Common myeloid progenitor, CD34-positive (primary cell): ENCODE data around the gene FAM72B.
"Not testable (repeated sequence)": the region's sequence is repeated elsewhere in the genome, so short reads cannot be mapped to it uniquely, and the experiment has no call there.

Source experiments
- CTCF ChIA-PET: fragments of 350-600 bp; sonication (Branson Sonifier 250); formaldehyde crosslinking; loops from one replicate; lab custom pipeline; 2021; ENCODE audit warnings: antibody characterized with exemption; lab: Charles Lee
- POLR2A ChIA-PET: fragments of 350-600 bp; sonication (Branson Sonifier 250); formaldehyde crosslinking; loops from one replicate; lab custom pipeline; 2021; ENCODE audit warnings: antibody characterized with exemption; lab: Charles Lee
- DNase-seq, 3 donors: peaks; one replicate each; pipeline versions ENCODE4 v3.0.0 to v3.0.0-alpha.2; 2013
- H3K27ac ChIP-seq, 2 experiments: 1 replicate in 1 of 2; 2 replicates in 1 of 2; pipeline ENCODE4 v1.7.0; 2013; ENCODE audit warnings: inconsistent platforms in 2 of 2, low read length in 2 of 2, mild to moderate bottlenecking in 2 of 2, low read depth in 1 of 2, moderate library complexity in 1 of 2; ENCODE audit not compliant: severe bottlenecking in 2 of 2, insufficient read depth in 1 of 2, poor library complexity in 1 of 2
- H3K27me3 ChIP-seq, 5 experiments: replicated peaks in 2 of 5; 1 replicate in 3 of 5; 2 replicates in 2 of 5; pipeline versions ENCODE4 v1.6.1 to v1.7.0; 2013; ENCODE audit warnings: low read length in 4 of 5, mild to moderate bottlenecking in 2 of 5, moderate library complexity in 2 of 5, inconsistent platforms in 1 of 5; ENCODE audit not compliant: insufficient read depth in 5 of 5, control insufficient read depth in 4 of 5
- H3K36me3 ChIP-seq, 4 experiments: 1 replicate in 2 of 4; 2 replicates in 2 of 4; pipeline versions ENCODE4 v1.6.1 to v1.7.0; 2013; ENCODE audit warnings: low read length in 3 of 4, control low read depth in 1 of 4, mild to moderate bottlenecking in 1 of 4; ENCODE audit not compliant: control insufficient read depth in 4 of 4, insufficient read depth in 4 of 4
- H3K4me1 ChIP-seq, 4 experiments: 1 replicate in 3 of 4; 2 replicates in 1 of 4; pipeline versions ENCODE4 v1.6.1 to v1.7.1; 2013; ENCODE audit warnings: low read length in 3 of 4, mild to moderate bottlenecking in 3 of 4, control low read depth in 1 of 4, inconsistent platforms in 1 of 4, moderate library complexity in 1 of 4; ENCODE audit not compliant: control insufficient read depth in 4 of 4, insufficient read depth in 4 of 4; ENCODE audit errors: control extremely low read depth in 1 of 4
- H3K4me3 ChIP-seq, 7 experiments: 1 replicate in 4 of 7; 2 replicates in 3 of 7; pipeline versions ENCODE4 v1.5.1 to v1.7.0; 2013; ENCODE audit warnings: mild to moderate bottlenecking in 7 of 7, low read length in 6 of 7, moderate library complexity in 6 of 7, inconsistent platforms in 2 of 7, low read depth in 2 of 7, control low read depth in 1 of 7; ENCODE audit not compliant: insufficient read depth in 4 of 7, control insufficient read depth in 1 of 7; ENCODE audit errors: extremely low read depth in 1 of 7
- H3K9me3 ChIP-seq, 5 experiments: 1 replicate in 4 of 5; 2 replicates in 1 of 5; pipeline versions ENCODE4 v1.6.1 to v1.7.1; 2013; ENCODE audit warnings: low read length in 4 of 5, mild to moderate bottlenecking in 2 of 5, inconsistent platforms in 1 of 5, low read depth in 1 of 5, moderate library complexity in 1 of 5; ENCODE audit not compliant: control insufficient read depth in 4 of 5, insufficient read depth in 2 of 5; ENCODE audit errors: control extremely low read depth in 1 of 5
- WGBS: methylation state at CpG from one replicate; pipeline ENCODE4 v1.1.5; 2013; ENCODE audit not compliant: insufficient coverage; 5-methylcytosine and 5-hydroxymethylcytosine counted together

Gene FAM72B

DNA sequence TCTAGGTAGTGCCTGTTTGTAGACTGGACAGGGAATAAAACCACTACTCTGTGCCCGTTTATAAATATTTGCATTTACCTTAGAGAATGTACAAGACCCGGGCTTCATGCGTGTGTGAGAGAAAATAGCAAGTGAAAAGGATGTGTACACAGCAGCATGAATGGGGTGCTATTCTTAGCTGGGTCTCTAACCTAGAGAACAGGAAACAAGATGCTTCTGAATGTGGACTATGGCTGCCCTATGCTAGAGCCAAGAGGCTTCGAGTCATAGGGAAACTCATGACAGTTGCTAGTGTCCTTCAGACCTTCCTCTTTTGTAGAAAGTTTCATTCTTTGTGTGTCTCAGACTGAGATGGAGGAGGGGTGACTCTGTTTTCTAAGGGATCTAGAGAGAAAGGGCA lies 40.6 kb upstream of the FAM72B start:
- H3K27me3 ChIP-seq, H3K27ac ChIP-seq, H3K4me3 ChIP-seq, H3K9me3 ChIP-seq, CTCF ChIA-PET, H3K4me1 ChIP-seq, POLR2A ChIA-PET, DNase-seq, H3K36me3 ChIP-seq: not testable (repeated sequence)
- WGBS: no CpG with 5 or more reads among the region's 4 CpGs

GRCh38 chr1:121221770-121222169 lies 37.6 kb upstream of the FAM72B start:
- no CpG with 5 or more reads among the region's 1 CpG for WGBS
- H3K4me3 ChIP-seq, H3K9me3 ChIP-seq, H3K36me3 ChIP-seq, CTCF ChIA-PET, H3K27ac ChIP-seq, POLR2A ChIA-PET, DNase-seq, H3K4me1 ChIP-seq, H3K27me3 ChIP-seq: not testable (repeated sequence)

DNA sequence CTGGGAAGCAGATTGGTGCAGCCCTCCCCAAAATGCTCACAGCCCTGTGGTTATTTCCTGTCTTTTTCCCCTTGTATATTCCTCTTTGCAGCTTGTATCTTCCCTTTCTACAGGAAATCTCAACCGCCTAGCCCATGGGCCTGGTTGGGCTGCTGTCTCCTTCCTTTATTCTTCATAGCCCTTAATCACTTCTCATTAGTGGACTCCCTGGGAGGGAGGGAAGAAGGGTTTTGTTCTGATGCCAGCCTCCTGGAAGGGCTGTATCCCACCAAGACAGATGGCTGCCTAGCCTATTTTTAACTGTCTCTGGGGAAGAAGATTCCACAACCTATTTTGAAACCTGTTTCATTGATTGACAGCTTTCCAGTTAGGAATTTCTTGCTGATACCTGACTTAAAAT lies 32.5 kb upstream of the FAM72B start:
- H3K36me3 ChIP-seq, H3K27me3 ChIP-seq, H3K4me1 ChIP-seq, H3K9me3 ChIP-seq, CTCF ChIA-PET, POLR2A ChIA-PET, DNase-seq, H3K27ac ChIP-seq, H3K4me3 ChIP-seq: not testable (repeated sequence)
- no CpG with 5 or more reads among the region's 1 CpG for WGBS

DNA sequence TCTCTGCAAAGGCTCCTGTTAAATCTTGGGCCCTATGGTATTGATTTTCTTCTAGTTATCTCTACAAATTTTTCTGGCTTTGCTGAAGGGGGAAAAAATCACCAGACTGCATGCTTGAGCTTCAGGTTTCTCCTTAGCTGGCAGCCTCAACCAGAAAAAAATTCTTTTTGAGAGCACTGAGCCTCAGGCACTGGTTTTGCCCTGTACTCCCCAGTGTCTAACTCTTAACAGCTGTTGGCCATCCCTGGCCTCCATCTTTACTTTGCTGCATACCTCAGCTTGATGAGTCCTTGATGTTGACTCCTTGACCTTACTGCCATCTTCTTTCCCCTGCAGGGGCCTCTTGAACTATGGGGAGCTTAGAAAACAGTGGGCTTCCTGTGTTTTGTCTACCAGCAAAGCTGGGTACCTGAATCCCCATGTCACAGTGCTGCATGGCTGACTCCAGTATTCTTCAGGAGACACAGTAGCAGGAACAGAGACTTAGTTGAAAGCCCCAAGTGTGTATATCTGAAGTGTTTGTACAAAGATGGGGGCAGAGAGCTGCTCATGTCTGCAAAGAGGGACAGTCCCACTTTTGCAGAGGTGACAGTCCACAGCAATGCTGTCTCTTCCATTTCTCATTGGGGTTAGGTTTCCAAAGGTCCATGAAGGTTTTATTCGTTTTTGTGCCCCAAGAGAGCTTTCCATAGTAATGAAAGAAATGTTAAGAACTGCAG lies 31.7 kb upstream of the FAM72B start:
- H3K36me3 ChIP-seq, H3K27ac ChIP-seq, H3K4me1 ChIP-seq, H3K4me3 ChIP-seq, DNase-seq, H3K27me3 ChIP-seq, CTCF ChIA-PET, H3K9me3 ChIP-seq, POLR2A ChIA-PET: not testable (repeated sequence)
- no CpG with 5 or more reads among the region's 1 CpG for WGBS

- POLR2A ChIA-PET, H3K27me3 ChIP-seq, H3K4me1 ChIP-seq, H3K4me3 ChIP-seq, DNase-seq, H3K27ac ChIP-seq, H3K36me3 ChIP-seq, H3K9me3 ChIP-seq, CTCF ChIA-PET: not testable (repeated sequence)
- WGBS: no CpG with 5 or more reads among the region's 5 CpGs
These were observed 30.5 kb upstream of the FAM72B start for GRCh38 chr1:121214544-121215156.

- CTCF ChIA-PET: not testable (repeated sequence)
These were observed 29.4 kb upstream of the FAM72B start for GRCh38 chr1:121213491-121213890.

GRCh38 chr1:121210778-121211177 lies 26.6 kb upstream of the FAM72B start:
- H3K4me3 ChIP-seq, H3K36me3 ChIP-seq, H3K4me1 ChIP-seq, H3K9me3 ChIP-seq, DNase-seq, H3K27me3 ChIP-seq, H3K27ac ChIP-seq, CTCF ChIA-PET, POLR2A ChIA-PET: not testable (repeated sequence)
- no CpG with 5 or more reads among the region's 2 CpGs for WGBS

More at GRCh38 chr1:121213491-121213890, 29.4 kb upstream of the FAM72B start:
- H3K27me3 ChIP-seq, H3K9me3 ChIP-seq, H3K4me1 ChIP-seq, H3K4me3 ChIP-seq, H3K36me3 ChIP-seq, H3K27ac ChIP-seq, DNase-seq, POLR2A ChIA-PET: not testable (repeated sequence)
- WGBS: no CpG with 5 or more reads among the region's 9 CpGs
